GM12874 (cell line): ENCODE measurements around the gene GTPBP2.

Experiments used
- CTCF ChIP-seq: IDR thresholded peaks from 2 replicates; pipeline ENCODE4 v1.5.1; 2011; ENCODE audit warnings: low read depth, mild to moderate bottlenecking, control low read depth, low read length, moderate library complexity; ENCODE audit not compliant: insufficient read depth

Gene GTPBP2

GRCh38 chr6:43629104-43629504, at the start of gene GTPBP2:
TSS of gene GTPBP2 (minus strand) at chr6:43629264. CDS start at chr6:43629162, 102 bp downstream.
- TF ChIP-seq CTCF: no peak

- no peak for TF ChIP-seq CTCF
Observed at GRCh38 chr6:43678341-43678740, 49.3 kb upstream of the GTPBP2 start.

GRCh38 chr6:43677759-43678158, 48.7 kb upstream of the GTPBP2 start:
- no peak for TF ChIP-seq CTCF

GRCh38 chr6:43676962-43677606, 48.0 kb upstream of the GTPBP2 start:
- TF ChIP-seq CTCF: no peak

- no peak for TF ChIP-seq CTCF
Observed at GRCh38 chr6:43674921-43675320, 45.9 kb upstream of the GTPBP2 start.

GRCh38 chr6:43674291-43674690, 45.2 kb upstream of the GTPBP2 start:
- no peak for TF ChIP-seq CTCF

- no peak for TF ChIP-seq CTCF
Observed at GRCh38 chr6:43673444-43674084, 44.5 kb upstream of the GTPBP2 start.
